Measurements from ENCODE around the gene SH3BGRL. TPM values are rescaled to one million over a fixed set of nuclear protein-coding genes. Genes with fewer than 3 reads are reported as not detected.

Gene SH3BGRL
- total RNA-seq: 10 to 100 TPM; 32.8 to 32.9 TPM

- H3K27ac Mint-ChIP-seq: peak within 1 kb of the TSS; percentile 90
- no peaks in the 10 kb centered on the region for H3K27me3 Mint-ChIP-seq
- DNase-seq: peak; percentile 62
- peaks cover 13% of the 10 kb centered on the region for H3K36me3 Mint-ChIP-seq
- H3K4me1 Mint-ChIP-seq: peaks cover 34% of the 10 kb centered on the region
- peaks cover 2% of the 10 kb centered on the region for H3K9me3 Mint-ChIP-seq
- H3K4me3 Mint-ChIP-seq: peak within 1 kb of the TSS; percentile 91
Measured at GRCh38 chrX:81201671-81202455, at the start of gene SH3BGRL, which contains the start of gene HMGN5. Gene SH3BGRL (plus strand): TSS chrX:81202102. CDS start chrX:81202201, 99 bp downstream. Gene HMGN5 (minus strand): TSS chrX:81201913. CDS start chrX:81121549, 80,364 bp downstream.

- H3K9me3 Mint-ChIP-seq: no peaks in the 10 kb centered on the region
- H3K36me3 Mint-ChIP-seq: no peaks in the 10 kb centered on the region
- H3K27ac Mint-ChIP-seq: no peak overlapping the region
- DNase-seq: no peak
- H3K4me1 Mint-ChIP-seq: no peaks in the 10 kb centered on the region
- H3K27me3 Mint-ChIP-seq: no peaks in the 10 kb centered on the region
- no peak overlapping the region for H3K4me3 Mint-ChIP-seq
Measured at GRCh38 chrX:81168391-81168790, 33.5 kb upstream of the SH3BGRL start.

- no peaks in the 10 kb centered on the region for H3K9me3 Mint-ChIP-seq
- H3K4me3 Mint-ChIP-seq: no peak overlapping the region
- H3K27ac Mint-ChIP-seq: no peak overlapping the region
- H3K27me3 Mint-ChIP-seq: no peaks in the 10 kb centered on the region
- no peak for DNase-seq
- no peaks in the 10 kb centered on the region for H3K36me3 Mint-ChIP-seq
- H3K4me1 Mint-ChIP-seq: no peaks in the 10 kb centered on the region
Measured at GRCh38 chrX:81174286-81174685, 27.6 kb upstream of the SH3BGRL start.

- Mint-ChIP-seq H3K36me3 (peaks cover 3% of the 10 kb centered on the region), H3K27me3 (no peaks in the 10 kb centered on the region), H3K9me3 (no peaks in the 10 kb centered on the region), H3K27ac (no peak overlapping the region), H3K4me3 (no peak overlapping the region), H3K4me1 (peaks cover 6% of the 10 kb centered on the region)
- DNase-seq: no peak
Measured at GRCh38 chrX:81195259-81195658, 6.6 kb upstream of the SH3BGRL start.

- no peak overlapping the region for H3K4me3 Mint-ChIP-seq
- DNase-seq: peak; percentile 16
- peaks cover 3% of the 10 kb centered on the region for H3K36me3 Mint-ChIP-seq
- peaks cover 8% of the 10 kb centered on the region for H3K4me1 Mint-ChIP-seq
- no peak overlapping the region for H3K27ac Mint-ChIP-seq
- H3K9me3 Mint-ChIP-seq: no peaks in the 10 kb centered on the region
- no peaks in the 10 kb centered on the region for H3K27me3 Mint-ChIP-seq
Measured at GRCh38 chrX:81195712-81196111, 6.2 kb upstream of the SH3BGRL start.

- no peak for DNase-seq
- H3K27ac Mint-ChIP-seq: peak overlapping the region; percentile 90
- H3K4me3 Mint-ChIP-seq: peak overlapping the region; percentile 91
- peaks cover 29% of the 10 kb centered on the region for H3K4me1 Mint-ChIP-seq
- H3K9me3 Mint-ChIP-seq: peaks cover 2% of the 10 kb centered on the region
- H3K27me3 Mint-ChIP-seq: no peaks in the 10 kb centered on the region
- H3K36me3 Mint-ChIP-seq: peaks cover 9% of the 10 kb centered on the region
Measured at GRCh38 chrX:81201071-81201470, 831 bp upstream of the SH3BGRL start.

- Mint-ChIP-seq H3K4me3 (peak overlapping the region; percentile 91), H3K27me3 (no peaks in the 10 kb centered on the region), H3K27ac (peak overlapping the region; percentile 90), H3K4me1 (peaks cover 37% of the 10 kb centered on the region), H3K36me3 (peaks cover 13% of the 10 kb centered on the region), H3K9me3 (peaks cover 2% of the 10 kb centered on the region)
- no peak for DNase-seq
Measured at GRCh38 chrX:81202456-81202819, 536 bp downstream of the SH3BGRL start.

GRCh38 chrX:81202943-81203342, 1.0 kb downstream of the SH3BGRL start:
- H3K9me3 Mint-ChIP-seq: peaks cover 2% of the 10 kb centered on the region
- no peak for DNase-seq
- no peaks in the 10 kb centered on the region for H3K27me3 Mint-ChIP-seq
- peak overlapping the region; percentile 91 for H3K4me3 Mint-ChIP-seq
- H3K27ac Mint-ChIP-seq: peak overlapping the region; percentile 90
- H3K36me3 Mint-ChIP-seq: peaks cover 13% of the 10 kb centered on the region
- peaks cover 38% of the 10 kb centered on the region for H3K4me1 Mint-ChIP-seq

GRCh38 chrX:81205551-81205950, 3.6 kb downstream of the SH3BGRL start:
- Mint-ChIP-seq H3K27ac (no peak overlapping the region), H3K4me3 (no peak overlapping the region), H3K9me3 (peaks cover 2% of the 10 kb centered on the region), H3K36me3 (peaks cover 14% of the 10 kb centered on the region), H3K27me3 (no peaks in the 10 kb centered on the region), H3K4me1 (peaks cover 45% of the 10 kb centered on the region)
- DNase-seq: no peak

GRCh38 chrX:81206476-81206875, 4.6 kb downstream of the SH3BGRL start:
- Mint-ChIP-seq H3K4me1 (peaks cover 41% of the 10 kb centered on the region), H3K9me3 (peaks cover 2% of the 10 kb centered on the region), H3K27ac (no peak overlapping the region), H3K36me3 (peaks cover 17% of the 10 kb centered on the region), H3K4me3 (no peak overlapping the region), H3K27me3 (no peaks in the 10 kb centered on the region)
- no peak for DNase-seq

GRCh38 chrX:81208916-81209315, 7.0 kb downstream of the SH3BGRL start:
- no peak for DNase-seq
- Mint-ChIP-seq H3K27me3 (no peaks in the 10 kb centered on the region), H3K4me1 (peaks cover 35% of the 10 kb centered on the region), H3K27ac (no peak overlapping the region), H3K9me3 (peaks cover 2% of the 10 kb centered on the region), H3K4me3 (no peak overlapping the region), H3K36me3 (peaks cover 25% of the 10 kb centered on the region)

GRCh38 chrX:81215685-81216084, 13.8 kb downstream of the SH3BGRL start:
- Mint-ChIP-seq H3K9me3 (no peaks in the 10 kb centered on the region), H3K27me3 (no peaks in the 10 kb centered on the region), H3K4me1 (peaks cover 17% of the 10 kb centered on the region), H3K36me3 (peaks cover 28% of the 10 kb centered on the region), H3K27ac (no peak overlapping the region), H3K4me3 (no peak overlapping the region)
- DNase-seq: no peak

- Mint-ChIP-seq H3K27ac (no peak overlapping the region), H3K9me3 (no peaks in the 10 kb centered on the region), H3K4me1 (peaks cover 13% of the 10 kb centered on the region), H3K4me3 (no peak overlapping the region), H3K36me3 (peaks cover 6% of the 10 kb centered on the region), H3K27me3 (no peaks in the 10 kb centered on the region)
- DNase-seq: no peak
Measured at GRCh38 chrX:81229229-81229628, 27.3 kb downstream of the SH3BGRL start.

GRCh38 chrX:81229901-81230300, 28.0 kb downstream of the SH3BGRL start:
- H3K27me3 Mint-ChIP-seq: no peaks in the 10 kb centered on the region
- no peak overlapping the region for H3K27ac Mint-ChIP-seq
- H3K4me3 Mint-ChIP-seq: no peak overlapping the region
- no peak for DNase-seq
- H3K36me3 Mint-ChIP-seq: peaks cover 4% of the 10 kb centered on the region
- no peaks in the 10 kb centered on the region for H3K9me3 Mint-ChIP-seq
- peaks cover 13% of the 10 kb centered on the region for H3K4me1 Mint-ChIP-seq

GRCh38 chrX:81231476-81231875, 29.6 kb downstream of the SH3BGRL start:
- Mint-ChIP-seq H3K4me3 (no peak overlapping the region), H3K9me3 (no peaks in the 10 kb centered on the region), H3K4me1 (peaks cover 13% of the 10 kb centered on the region), H3K36me3 (peaks cover 9% of the 10 kb centered on the region), H3K27me3 (no peaks in the 10 kb centered on the region), H3K27ac (no peak overlapping the region)
- DNase-seq: no peak

- Mint-ChIP-seq H3K4me3 (no peak overlapping the region), H3K9me3 (peaks cover 1% of the 10 kb centered on the region), H3K27ac (no peak overlapping the region), H3K36me3 (peaks cover 16% of the 10 kb centered on the region), H3K4me1 (peaks cover 13% of the 10 kb centered on the region), H3K27me3 (no peaks in the 10 kb centered on the region)
- DNase-seq: no peak
Measured at GRCh38 chrX:81232218-81232617, 30.3 kb downstream of the SH3BGRL start.

Measured in activated naive CD8-positive, alpha-beta T cell treated with anti-CD3 and anti-CD28 coated beads for 36 hours (primary cell).